ENCODE data around the gene ST8SIA6. TPM values are rescaled to one million over a fixed set of nuclear protein-coding genes. Genes with fewer than 3 reads are reported as not detected.

The ST8SIA6 gene
- total RNA-seq, 1 donor from 2014 or later, result 0.76 TPM

DNA sequence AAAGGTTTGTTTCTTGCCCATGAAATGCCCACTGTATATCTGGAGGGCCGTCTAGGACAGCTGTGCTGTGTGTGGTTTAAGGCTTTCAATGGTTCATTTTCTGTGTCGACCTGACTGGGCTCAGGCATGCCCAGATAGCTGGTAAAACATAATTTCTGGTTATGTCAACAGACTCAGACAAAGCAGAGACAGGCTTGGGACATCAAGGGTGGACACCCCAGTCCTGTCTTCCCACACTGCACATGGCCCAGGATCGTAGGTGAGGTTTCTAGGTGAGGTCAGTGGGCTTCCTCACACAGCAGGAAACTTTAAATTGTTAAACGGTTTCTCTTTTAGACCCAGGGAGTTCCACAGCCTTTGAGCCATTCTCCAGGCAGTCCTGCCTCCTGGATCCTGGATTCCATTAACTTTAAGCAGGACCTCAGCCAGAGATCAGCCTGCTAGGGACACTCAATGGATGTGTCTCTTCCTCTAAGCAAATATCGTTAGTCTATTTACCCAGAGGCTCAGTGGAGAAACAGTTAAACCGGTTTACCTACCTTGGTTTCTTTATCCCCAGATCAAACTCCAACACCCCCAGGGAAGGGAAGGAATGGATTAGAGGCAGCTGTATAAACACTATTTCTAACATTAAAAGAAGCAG, 66.4 kb downstream of the ST8SIA6 start:
- DNase-seq (ENCODE audit: extremely low read depth, low read depth, low spot score), result no peak

DNA sequence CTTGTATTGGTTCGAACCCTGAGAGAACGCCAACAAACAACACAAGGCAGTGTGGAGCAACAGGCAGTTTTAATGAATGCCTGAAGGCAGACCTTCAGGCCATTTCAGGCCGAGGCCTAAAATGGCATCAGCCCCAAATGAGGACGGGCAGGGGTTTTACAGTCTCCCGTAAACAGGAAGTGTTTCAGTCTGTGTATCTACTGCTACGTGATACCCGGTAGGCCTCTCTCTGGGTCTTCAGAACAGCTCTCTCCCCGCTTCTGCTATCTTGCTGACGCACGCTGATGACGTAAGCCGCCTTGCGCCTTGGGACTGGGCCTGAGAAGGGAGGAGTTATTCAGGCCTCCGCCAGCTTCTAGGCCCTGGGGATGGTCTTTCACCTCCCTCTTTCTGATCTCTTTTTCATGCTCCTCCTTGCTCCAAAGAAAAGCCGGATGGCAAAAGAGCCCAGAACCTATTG, 67.7 kb downstream of the ST8SIA6 start:
- DNase-seq (ENCODE audit: extremely low read depth, low read depth, low spot score), result no peak

DNA sequence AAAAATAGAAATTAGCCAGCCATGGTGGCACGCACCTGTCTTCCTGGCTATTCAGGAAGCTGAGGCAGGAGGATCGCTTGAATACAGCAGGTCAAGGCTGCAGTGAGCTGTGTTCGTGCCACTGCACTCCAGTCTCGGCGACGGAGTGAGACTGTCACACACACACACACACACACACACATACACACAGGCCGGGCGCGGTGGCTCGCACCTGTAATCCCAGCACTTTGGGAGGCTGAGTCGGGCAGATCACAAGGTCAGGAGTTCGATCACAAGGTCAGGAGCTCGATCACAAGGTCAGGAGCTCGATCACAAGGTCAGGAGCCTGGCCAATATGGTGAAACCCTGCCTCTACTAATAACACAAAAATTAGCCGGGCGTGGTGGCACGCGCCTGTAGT, 68.4 kb downstream of the ST8SIA6 start:
- DNase-seq (ENCODE audit: extremely low read depth, low read depth, low spot score), result no peak

DNA sequence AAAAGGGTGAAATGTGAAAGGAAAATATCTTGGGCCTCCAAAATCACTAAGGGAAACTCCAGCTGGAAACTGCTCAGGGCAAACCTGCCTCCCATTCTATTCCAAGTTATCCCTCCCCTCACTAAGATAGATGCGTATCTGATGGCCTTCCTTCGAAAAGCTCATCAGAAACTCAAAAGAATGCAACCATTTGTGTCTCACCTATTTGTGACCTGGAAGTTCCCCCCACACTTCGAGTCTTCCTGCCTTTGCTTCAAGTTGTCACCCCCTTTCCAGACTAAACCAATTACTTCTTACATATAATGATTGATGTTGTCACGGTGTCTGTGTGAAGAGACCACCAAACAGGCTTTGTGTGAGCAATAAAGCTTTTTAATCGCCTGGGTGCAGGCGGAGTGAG, 69.3 kb downstream of the ST8SIA6 start:
- no peak for DNase-seq (ENCODE audit: extremely low read depth, low read depth, low spot score)

DNA sequence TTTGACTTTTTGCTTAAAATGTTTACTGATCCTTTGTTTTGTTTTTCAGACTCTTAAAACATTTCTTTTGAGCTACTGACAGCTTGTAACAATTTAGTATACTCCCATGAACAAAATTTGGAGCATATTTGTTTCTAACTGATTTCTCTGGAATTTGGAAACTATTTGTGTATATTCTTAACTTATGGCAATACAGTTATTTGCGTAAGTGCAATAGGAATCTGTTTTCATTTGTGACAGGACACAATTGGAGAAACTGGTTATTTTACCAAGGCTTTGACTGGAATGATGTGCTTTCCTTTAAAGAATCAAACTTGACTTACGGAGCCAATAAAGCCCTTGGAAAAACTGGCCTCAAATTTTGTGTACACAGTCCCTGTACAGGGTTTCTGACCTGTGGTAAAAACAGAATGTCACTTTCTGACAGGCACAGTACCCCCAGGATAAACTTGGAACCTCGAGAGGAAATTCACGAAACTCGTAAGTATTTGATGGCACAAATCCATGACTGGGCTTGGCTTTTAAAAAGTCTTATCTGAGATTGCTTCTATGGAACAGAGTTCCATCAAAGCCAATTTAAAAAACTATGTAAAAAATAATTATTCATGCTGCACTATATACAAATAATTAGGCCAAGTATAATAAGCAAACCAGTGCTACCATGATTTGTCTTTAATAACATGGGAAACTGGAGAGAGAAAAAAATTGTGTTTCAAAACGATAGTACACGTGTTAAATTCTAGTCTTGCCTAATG, 70.4 kb downstream of the ST8SIA6 start:
- DNase-seq (ENCODE audit: extremely low read depth, low read depth, low spot score), result no peak

DNA sequence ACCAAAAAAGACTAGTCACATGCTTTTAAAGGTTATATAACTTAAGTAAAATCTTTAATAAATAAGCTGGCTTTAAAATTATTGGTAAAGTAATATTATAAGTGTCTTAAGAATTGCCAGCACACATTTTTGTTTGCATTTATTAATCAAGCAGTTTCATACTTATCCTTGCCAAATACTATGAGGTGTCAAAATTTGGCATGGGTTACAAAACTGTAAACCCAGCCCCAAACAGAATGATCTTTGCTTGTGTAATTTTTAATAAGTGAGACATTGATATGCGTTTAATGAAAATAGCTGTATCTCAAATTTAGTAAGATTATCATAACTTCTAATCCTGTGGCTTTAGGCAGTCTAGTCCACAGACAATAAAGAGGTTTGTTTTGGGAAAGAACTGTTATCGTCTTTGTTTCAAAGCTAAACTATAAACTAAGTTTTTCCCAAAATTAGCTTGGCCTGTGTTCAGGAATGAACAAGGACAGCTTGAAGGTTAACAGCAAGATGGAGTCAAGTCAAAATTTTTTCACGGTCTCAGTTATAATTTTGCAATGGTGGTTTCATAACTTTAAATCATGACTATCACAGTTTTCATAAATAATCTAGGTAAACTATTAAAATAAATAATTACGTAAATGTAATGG, 72.8 kb downstream of the ST8SIA6 start:
- no peak for DNase-seq (ENCODE audit: extremely low read depth, low read depth, low spot score)

DNA sequence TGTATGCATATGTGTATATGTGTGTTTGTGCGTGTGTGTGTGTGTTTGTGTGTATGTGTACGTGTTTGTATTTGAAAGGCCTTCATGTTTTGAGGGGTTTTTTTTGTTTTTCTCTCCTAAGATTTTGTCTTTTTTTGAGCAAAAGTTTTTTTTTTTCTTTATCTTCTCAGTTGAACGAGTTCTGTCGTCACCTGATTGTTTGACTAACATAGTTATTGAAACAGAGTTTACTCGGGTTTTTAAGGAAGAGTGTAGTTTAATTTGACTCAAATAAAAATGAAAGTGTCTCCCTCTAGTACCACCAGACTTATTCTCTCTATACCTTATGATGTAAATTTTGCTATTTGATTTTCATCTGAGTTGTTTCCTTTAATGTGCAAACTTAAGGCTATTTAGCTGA, 73.5 kb downstream of the ST8SIA6 start:
- DNase-seq (ENCODE audit: extremely low read depth, low read depth, low spot score), result no peak

DNA sequence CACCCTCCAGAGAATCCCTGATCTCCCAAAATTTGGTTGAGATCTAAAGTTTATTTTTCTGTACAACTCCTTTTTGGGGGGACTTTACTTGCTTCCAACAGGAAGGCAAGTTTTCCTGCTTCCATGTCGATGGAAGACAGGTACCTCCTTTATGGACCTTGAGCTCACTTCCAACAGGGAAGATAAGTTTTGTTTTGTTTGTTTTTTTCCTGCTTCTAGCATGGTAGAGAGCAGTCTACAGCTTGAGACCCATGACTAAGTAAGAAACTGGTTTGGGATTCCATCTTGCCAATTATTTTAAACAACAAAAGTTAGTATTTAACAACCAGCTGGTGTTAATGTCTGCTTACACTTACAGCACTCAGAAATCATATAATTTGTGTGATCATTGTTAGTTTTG, 74.4 kb downstream of the ST8SIA6 start:
- DNase-seq (ENCODE audit: extremely low read depth, low read depth, low spot score), result no peak

DNA sequence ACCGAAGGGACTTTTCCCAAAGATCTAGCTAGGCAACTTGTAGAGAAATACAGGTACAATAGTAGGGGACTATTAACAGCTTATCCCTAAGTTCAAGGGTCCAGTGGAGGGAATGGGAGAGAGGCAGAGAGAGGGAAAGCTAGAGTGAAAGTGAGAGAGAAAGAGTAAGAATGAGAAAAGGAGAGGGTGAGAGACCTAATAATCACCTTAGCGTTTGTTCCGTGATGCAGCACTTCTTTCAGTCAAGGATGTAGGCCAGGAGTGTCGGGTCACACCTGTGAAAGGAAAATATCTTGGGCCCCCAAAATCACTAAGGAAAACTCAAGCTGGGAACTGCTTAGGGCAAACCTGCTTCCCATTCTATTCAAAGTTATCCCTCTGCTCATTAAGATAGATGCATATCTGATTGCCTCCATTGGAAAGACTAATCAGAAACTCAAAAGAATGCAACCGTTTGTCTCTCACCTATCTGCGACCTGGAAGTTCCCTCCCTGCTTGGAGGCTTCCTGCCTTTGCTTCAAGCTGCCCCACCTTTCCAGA, 75.2 kb downstream of the ST8SIA6 start:
- DNase-seq (ENCODE audit: extremely low read depth, low read depth, low spot score), result no peak

DNA sequence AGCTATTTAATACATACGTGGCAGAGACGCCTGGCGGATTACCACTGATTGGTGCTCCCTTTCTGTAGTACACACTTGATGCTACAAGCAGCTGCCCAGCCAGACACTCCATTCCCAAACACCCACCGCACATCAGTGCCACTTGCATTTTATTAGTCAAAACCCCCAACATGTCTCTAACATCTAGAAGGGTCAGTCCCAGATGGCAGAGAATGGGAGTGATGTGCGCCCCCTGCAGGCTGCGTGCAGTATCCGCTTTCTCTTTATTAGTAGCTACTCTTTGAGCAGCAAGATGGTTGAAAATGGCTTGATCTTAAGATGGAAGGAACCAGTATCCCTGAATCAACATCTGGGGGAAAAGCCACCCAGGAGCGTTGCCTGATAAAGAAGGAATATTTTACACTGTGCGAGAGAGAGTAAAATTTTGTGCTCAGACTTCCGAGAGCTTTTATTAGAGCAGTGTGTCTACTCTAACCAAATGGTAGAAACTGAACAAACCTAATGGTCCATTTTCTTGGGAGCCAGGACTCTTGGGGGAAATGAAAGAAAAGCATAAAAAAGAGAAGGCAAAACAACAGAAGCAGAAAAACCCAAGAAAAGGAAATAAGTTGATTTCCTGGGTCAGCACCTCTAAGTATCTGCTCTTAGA, 78.3 kb downstream of the ST8SIA6 start:
- DNase-seq (ENCODE audit: extremely low read depth, low read depth, low spot score), result no peak

DNA sequence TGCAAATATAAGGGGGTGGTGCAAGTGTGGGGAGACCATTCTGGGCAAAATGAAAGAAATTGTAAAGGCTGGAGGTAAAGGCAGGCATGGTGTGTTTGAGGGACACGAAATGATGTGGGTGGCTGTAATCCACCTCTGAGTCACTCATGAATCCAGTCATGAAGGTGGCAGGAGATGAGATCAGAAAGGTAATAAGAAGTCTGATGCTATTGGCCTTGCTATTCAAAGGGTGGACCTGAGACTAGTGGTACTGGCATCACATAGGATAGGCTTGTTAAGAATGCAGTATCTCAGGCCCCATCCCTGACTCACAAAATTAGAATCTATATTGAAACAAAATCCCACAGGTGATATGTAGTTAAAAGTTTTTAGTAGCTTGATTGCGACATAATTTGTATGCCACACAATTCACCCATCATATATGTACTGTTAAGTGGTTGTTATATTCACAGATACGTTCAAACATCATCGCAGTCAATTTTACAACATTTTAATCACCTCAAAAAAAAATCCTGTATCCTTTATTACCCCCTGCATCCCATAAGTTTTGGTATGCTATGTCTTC, 85.6 kb downstream of the ST8SIA6 start:
- DNase-seq (ENCODE audit: extremely low read depth, low read depth, low spot score), result no peak

DNA sequence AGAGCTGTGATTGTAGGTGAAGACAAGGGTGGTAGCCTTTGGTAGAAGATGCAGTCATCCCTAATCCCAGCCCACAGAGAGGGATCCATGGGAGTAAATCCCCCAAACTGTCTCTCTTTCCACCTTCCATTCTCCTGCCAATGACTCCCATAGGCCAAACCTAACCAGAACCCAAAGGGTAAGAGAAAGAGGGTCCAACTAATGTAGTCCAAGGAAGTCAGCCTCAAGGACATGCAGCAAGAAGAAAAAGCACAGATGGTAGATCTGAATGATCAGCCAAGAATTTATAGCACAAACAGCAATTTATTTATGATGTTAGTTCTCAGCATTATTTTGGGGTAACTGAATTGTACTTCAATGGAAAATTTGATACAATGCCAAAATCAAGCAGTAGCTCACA, 87.7 kb downstream of the ST8SIA6 start:
- DNase-seq (ENCODE audit: extremely low read depth, low read depth, low spot score), result no peak

DNA sequence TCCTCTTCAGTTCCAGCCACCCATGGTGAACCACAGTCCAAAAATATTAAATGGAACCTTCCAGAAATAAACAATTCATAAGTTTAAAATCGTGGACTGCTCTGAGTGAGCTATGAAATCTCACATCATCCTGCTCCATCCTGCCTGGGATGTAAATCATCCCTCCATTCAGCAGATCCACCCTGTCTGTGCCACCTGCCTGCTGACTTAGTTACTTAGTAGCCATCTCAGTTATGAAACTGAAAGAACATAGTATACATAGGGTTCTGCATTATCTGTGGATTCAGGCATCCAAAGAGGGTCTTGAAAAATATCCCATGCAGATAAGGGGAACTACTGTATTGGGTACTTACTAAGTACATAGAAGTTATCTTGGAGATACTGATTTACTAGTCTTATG, 89.0 kb downstream of the ST8SIA6 start:
- DNase-seq (ENCODE audit: extremely low read depth, low read depth, low spot score), result no peak

DNA sequence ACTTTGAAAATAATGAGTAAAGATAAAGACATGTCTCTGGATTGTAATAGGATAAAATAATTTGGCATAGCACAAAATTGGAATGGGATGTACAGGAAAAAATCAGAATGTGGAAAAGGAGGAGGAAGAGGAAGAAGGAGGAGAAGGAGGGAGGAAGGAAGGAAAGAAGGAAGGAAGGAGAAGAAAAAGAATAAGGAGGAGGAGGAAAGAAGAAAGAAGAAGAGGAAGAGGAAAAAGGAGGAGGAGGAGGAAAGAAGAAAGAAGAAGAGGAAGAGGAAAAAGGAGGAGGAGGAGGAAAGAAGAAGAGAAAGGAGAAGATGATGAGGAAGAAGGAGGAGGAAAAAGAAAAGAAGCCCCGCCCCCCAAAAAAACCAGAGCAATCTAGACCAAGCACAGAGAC, 95.9 kb downstream of the ST8SIA6 start:
- DNase-seq (ENCODE audit: extremely low read depth, low read depth, low spot score), result no peak

DNA sequence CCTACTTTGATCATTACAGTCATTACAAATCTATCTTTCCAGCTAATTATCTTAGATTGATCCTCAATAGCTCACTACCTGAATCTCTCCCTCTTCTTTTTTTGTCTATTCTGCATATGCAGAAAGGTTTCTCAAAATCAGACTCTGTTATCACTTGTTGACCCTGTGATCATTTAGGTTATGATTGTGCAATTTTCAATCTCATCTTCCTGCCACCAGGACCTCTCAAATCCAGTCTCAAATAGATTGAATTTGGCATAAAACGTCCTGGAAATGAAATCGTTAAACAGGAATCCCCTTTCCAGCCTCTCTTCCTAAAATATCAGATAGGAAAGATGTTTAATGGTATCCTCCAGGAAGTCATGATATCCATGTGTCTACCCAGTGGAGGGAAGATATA, 96.6 kb downstream of the ST8SIA6 start:
- DNase-seq (ENCODE audit: extremely low read depth, low read depth, low spot score), result no peak

DNA sequence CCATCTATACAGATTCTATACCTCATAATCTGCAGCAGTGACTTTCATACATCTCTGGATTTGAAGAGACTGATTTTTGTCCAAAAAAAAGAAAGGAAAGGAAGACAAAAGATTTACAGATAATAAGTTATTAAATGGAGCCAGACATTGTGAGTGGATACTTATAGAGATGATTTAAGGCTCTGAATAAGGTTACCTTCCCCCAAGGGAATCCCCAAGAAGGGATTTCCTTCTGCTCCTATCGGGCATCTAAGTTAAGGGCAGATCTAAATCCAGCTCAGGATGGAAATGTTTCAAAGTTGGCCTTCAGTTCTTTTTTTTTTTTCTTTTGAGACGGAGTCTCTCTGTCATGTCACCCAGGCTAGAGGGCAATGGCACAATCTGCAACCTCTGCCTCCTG, 97.6 kb downstream of the ST8SIA6 start:
- DNase-seq (ENCODE audit: extremely low read depth, low read depth, low spot score), result no peak

DNA sequence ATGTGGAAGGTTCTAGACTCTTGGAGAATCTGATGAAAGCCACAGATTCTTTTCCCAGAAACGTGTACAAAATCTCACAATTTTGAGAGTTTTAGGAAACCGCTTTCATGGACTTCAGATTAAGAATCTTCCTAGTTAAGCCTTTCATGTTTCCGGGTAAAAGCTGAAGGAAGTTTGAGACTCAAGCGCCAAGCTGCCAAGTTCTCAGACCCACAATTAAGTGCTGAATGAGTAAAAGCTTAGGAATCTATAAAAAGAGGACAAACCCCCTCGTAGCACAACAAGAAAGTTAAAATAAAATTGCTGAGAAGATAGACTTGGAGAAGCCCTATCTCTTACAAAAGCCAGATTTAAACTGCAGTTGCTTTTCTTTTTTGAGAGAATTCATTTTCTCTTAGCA, 99.6 kb downstream of the ST8SIA6 start:
- no peak for DNase-seq (ENCODE audit: extremely low read depth, low read depth, low spot score)

DNA sequence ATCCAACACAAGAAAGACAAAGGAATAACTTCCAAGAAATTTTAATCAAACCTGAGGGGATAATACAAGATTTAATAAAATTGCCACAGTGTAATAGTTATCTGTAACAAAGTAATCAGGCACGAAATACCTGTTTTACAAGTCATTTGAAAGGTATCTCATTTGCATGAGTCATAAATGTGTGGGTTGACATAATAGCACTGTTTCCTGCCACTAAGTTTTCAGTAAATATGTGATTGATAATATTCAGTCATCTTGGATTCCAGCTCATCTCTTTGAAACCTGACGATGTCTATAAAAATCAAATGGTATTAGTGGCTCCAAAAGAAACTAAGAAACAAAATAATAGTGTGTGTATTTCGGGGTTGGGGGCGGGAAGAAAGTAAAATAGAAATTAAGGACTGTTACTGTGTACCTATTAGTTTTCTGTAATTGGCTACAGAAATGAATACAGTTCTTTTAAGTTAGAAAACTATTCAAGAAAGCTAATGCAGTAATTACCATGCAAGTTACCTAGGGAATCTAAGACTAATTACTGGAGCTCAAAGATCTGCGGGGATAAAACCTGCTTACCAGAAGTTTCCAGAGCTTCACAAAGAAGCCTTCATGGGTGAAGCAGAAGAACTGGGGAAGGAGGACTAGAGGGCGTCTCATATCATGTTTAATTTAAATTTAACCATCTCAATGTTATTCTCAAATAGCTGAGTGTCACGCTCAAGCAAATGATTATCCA, 100.7 kb downstream of the ST8SIA6 start:
- no peak for DNase-seq (ENCODE audit: extremely low read depth, low read depth, low spot score)

DNA sequence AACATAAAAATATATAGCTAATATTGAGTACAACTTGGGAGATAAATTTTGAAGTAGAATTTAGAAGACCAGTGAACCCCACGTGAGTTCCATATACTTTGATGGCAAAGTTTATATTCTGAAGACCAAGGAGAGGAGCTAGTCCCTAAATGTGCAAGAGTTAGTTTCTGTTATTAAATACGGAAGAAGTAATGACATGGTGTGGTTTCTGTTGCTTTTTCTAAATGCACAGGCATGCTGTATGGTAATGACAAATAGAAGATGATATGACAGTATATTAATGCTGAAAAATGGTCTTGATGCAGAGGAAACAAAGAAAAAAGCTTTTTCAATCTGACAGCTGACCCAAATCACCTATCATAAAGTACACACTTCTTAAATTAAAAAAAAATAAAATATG, 101.8 kb downstream of the ST8SIA6 start:
- no peak for DNase-seq (ENCODE audit: extremely low read depth, low read depth, low spot score)

DNA sequence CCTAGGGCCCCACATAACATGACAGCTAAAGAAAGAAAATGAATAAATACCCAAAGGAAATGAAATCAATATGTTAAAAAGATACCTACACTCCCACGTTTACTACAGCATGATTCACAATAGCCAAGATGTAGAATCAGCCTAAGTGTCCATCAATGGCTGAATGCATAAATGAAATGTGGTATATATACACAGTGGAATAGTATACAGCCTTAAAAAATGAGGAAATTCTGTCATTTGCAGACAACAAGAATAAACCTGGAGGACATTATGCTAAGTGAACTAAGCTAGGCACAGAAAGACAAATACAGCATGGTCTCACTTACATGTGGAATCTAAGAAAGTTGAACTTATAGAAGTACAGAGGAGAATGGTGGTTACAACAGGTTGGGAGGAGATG, 102.9 kb downstream of the ST8SIA6 start:
- no peak for DNase-seq (ENCODE audit: extremely low read depth, low read depth, low spot score)
